IPS DF 4.7 (cell line): ENCODE results near the gene DYNLT4.

Experiments
- DNase-seq: peaks from one replicate; pipeline ENCODE4 v3.0.0-alpha.2; 2013; ENCODE audit warnings: low spot score; ENCODE audit errors: extremely low read depth

DYNLT4 gene

GRCh38 chr1:44759077-44759476 lies 48.1 kb downstream of the DYNLT4 start:
- DNase-seq, result no peak

- DNase-seq, result no peak
These were observed 49.7 kb downstream of the DYNLT4 start for GRCh38 chr1:44757420-44757819.
